Natural killer cell (primary cell): Measurements from ENCODE around the gene SERGEF. TPM values are rescaled to one million over a fixed set of nuclear protein-coding genes. Genes with fewer than 3 reads are reported as not detected.

ENCODE experiments used
- ATAC-seq, 3 donors: fragments of 150-1000 bp in 2 of 3; fragments of 200-7000 bp in 1 of 3; cut with Tn5 transposase; 1 replicate in 1 of 3; 2 replicates in 2 of 3; pipeline ENCODE4 v1.10.0; 2021; ENCODE audit warnings: mild to moderate bottlenecking in 2 of 3, moderate library complexity in 2 of 3
- DNase-seq, 2 donors: peaks; one replicate each; pipeline versions ENCODE4 v3.0.0 to v3.0.0-alpha.2; 2013 to 2021; ENCODE audit warnings: mixed read lengths in 1 of 2
- H3K27ac ChIP-seq: one replicate; pipeline ENCODE4 v1.5.1; 2013; ENCODE audit warnings: mild to moderate bottlenecking, low read length
- H3K27me3 ChIP-seq: one replicate; pipeline ENCODE4 v1.6.1; 2013; ENCODE audit warnings: low read length; ENCODE audit not compliant: control insufficient read depth, insufficient read depth
- H3K36me3 ChIP-seq: one replicate; pipeline ENCODE4 v1.6.1; 2013; ENCODE audit warnings: low read length; ENCODE audit not compliant: control insufficient read depth, insufficient read depth
- H3K4me1 ChIP-seq: one replicate; pipeline ENCODE4 v1.6.1; 2013; ENCODE audit warnings: low read length; ENCODE audit not compliant: control insufficient read depth, insufficient read depth
- H3K4me3 ChIP-seq: one replicate; pipeline ENCODE4 v1.5.1; 2013; ENCODE audit warnings: low read length
- H3K9me3 ChIP-seq: one replicate; pipeline ENCODE4 v1.6.1; 2013; ENCODE audit warnings: low read length; ENCODE audit not compliant: control insufficient read depth, insufficient read depth
- H3K27ac Mint-ChIP-seq, 2 donors: one replicate each; pipeline ENCODE4 v1.8.0; 2022; ENCODE audit warnings: mild to moderate bottlenecking in 2 of 2, mixed read lengths in 2 of 2, moderate library complexity in 1 of 2
- H3K27me3 Mint-ChIP-seq, 2 donors: one replicate each; pipeline ENCODE4 v1.8.0; 2022; ENCODE audit warnings: low read depth in 2 of 2, mixed read lengths in 2 of 2
- H3K36me3 Mint-ChIP-seq: one replicate; pipeline ENCODE4 v1.8.0; 2022; ENCODE audit warnings: mixed read lengths
- H3K4me1 Mint-ChIP-seq, 2 donors: one replicate each; pipeline ENCODE4 v1.8.0; 2022; ENCODE audit warnings: mixed read lengths in 2 of 2
- H3K4me3 Mint-ChIP-seq: one replicate; pipeline ENCODE4 v1.8.0; 2022; ENCODE audit warnings: mild to moderate bottlenecking, moderate library complexity, mixed read lengths
- H3K9me3 Mint-ChIP-seq, 2 donors: one replicate each; pipeline ENCODE4 v1.8.0; 2022; ENCODE audit warnings: mixed read lengths in 2 of 2
- CTCF ChIP-seq: fragments of 200-600 bp; IDR thresholded peaks from one replicate; pipeline ENCODE4 v1.8.0; 2022; ENCODE audit warnings: antibody characterized with exemption
- WGBS: methylation state at CpG from one replicate; pipeline ENCODE4 v1.1.7; 2013; ENCODE audit warnings: missing lambda C conversion rate; ENCODE audit not compliant: insufficient coverage; 5-methylcytosine and 5-hydroxymethylcytosine counted together
- intact Hi-C: fragments of 100-400 bp; cut with micrococcal nuclease; formaldehyde crosslinking; loops from one replicate; pipeline ENCODE4 v1.14.2; 2022
- total RNA-seq, 4 donors: library from RNA; stranded (reverse); fragments of 120-200 nt in 1 of 4; gene quantifications; one replicate each; pipeline versions ENCODE4 v1.2.3 to v1.2.4, GENCODE V29; 2013 to 2022

SERGEF gene
- total RNA-seq, 3 donors from 2014 or later (not counting 1 experiment from before 2014, with no cell fraction given), result 67.5 to 78.6 (median 69.4) TPM

GRCh38 chr11:17865765-17866428, 146.9 kb downstream of the SERGEF start:
- no peak for TF ChIP-seq CTCF
- Mint-ChIP-seq H3K36me3 (peaks cover 9% of the 10 kb centered on the region), H3K9me3 (peaks cover 0 to 3% of the 10 kb centered on the region in 2 donors), H3K4me1 (peaks cover 0 to 20% of the 10 kb centered on the region in 2 donors), H3K27ac (no peak overlapping the region), H3K4me3 (no peak overlapping the region), H3K27me3 (no peaks in the 10 kb centered on the region)
- Histone ChIP-seq H3K27me3 (no peaks in the 10 kb centered on the region), H3K9me3 (no peaks in the 10 kb centered on the region), H3K27ac (no peak overlapping the region), H3K4me3 (no peak overlapping the region), H3K4me1 (no peaks in the 10 kb centered on the region), H3K36me3 (no peaks in the 10 kb centered on the region)
- DNase-seq (no peak), ATAC-seq (no peak)
- WGBS, result 81% methylated on average over 3 of the region's 3 CpGs
- intact Hi-C loops, result no loop called here

- Mint-ChIP-seq H3K9me3 (peaks cover 0 to 3% of the 10 kb centered on the region in 2 donors), H3K36me3 (peaks cover 6% of the 10 kb centered on the region), H3K27me3 (no peaks in the 10 kb centered on the region), H3K4me1 (peaks cover 4 to 25% of the 10 kb centered on the region in 2 donors), H3K27ac (no peak overlapping the region), H3K4me3 (no peak overlapping the region)
- H3K36me3 ChIP-seq, result no peaks in the 10 kb centered on the region
- no peaks in the 10 kb centered on the region for H3K9me3 ChIP-seq
- ATAC-seq (no peak), DNase-seq (peak in 1 of 2 donors; percentile 17)
- no peaks in the 10 kb centered on the region for H3K4me1 ChIP-seq
- no peaks in the 10 kb centered on the region for H3K27me3 ChIP-seq
- 74% methylated on average over 3 of the region's 3 CpGs for WGBS
- H3K27ac ChIP-seq, result no peak overlapping the region
- no peak for TF ChIP-seq CTCF
- intact Hi-C loops, result no loop called here
- no peak overlapping the region for H3K4me3 ChIP-seq
Measured at GRCh38 chr11:17864478-17864941, 148.3 kb downstream of the SERGEF start.

GRCh38 chr11:17861036-17861755, 151.7 kb downstream of the SERGEF start:
- no peaks in the 10 kb centered on the region for H3K36me3 ChIP-seq
- peaks cover 2% of the 10 kb centered on the region for H3K4me1 ChIP-seq
- no peak overlapping the region for H3K4me3 ChIP-seq
- no peaks in the 10 kb centered on the region for H3K27me3 ChIP-seq
- ATAC-seq (no peak), DNase-seq (no peak)
- no peaks in the 10 kb centered on the region for H3K9me3 Mint-ChIP-seq
- intact Hi-C loops, result no loop called here
- H3K9me3 ChIP-seq, result no peaks in the 10 kb centered on the region
- no peak overlapping the region for H3K27ac Mint-ChIP-seq
- H3K27me3 Mint-ChIP-seq, result no peaks in the 10 kb centered on the region
- TF ChIP-seq CTCF, result no peak
- H3K4me3 Mint-ChIP-seq, result no peak overlapping the region
- peaks cover 10% of the 10 kb centered on the region for H3K36me3 Mint-ChIP-seq
- H3K27ac ChIP-seq, result no peak overlapping the region
- WGBS, result 89% methylated on average over 5 of the region's 5 CpGs
- peaks cover 23 to 31% of the 10 kb centered on the region in 2 donors for H3K4me1 Mint-ChIP-seq
